ENCODE measurements around the gene CRYBA4.
A peak's percentile ranks its signal among the peaks of the same experiment; 100 is the strongest.

Gene CRYBA4

GRCh38 chr22:26631282-26631681 is 9.5 kb downstream of the CRYBA4 start:
- no peak for DNase-seq

- DNase-seq = no peak
Observed at GRCh38 chr22:26632422-26633155, 10.8 kb downstream of the CRYBA4 start.

GRCh38 chr22:26634189-26634588 is 12.4 kb downstream of the CRYBA4 start:
- DNase-seq = no peak

- no peak for DNase-seq
Observed at GRCh38 chr22:26635117-26635516, 13.4 kb downstream of the CRYBA4 start.

- no peak for DNase-seq
Observed at GRCh38 chr22:26636296-26636695, 14.5 kb downstream of the CRYBA4 start.

- peak; percentile 67 for DNase-seq
Observed at GRCh38 chr22:26642465-26643417, 21.0 kb downstream of the CRYBA4 start.

GRCh38 chr22:26643418-26644100 is 21.8 kb downstream of the CRYBA4 start:
- DNase-seq = no peak

GRCh38 chr22:26646158-26646557 is 24.4 kb downstream of the CRYBA4 start:
- DNase-seq = peak; percentile 72

- peak; percentile 93 for DNase-seq
Observed at GRCh38 chr22:26648011-26648497, 26.3 kb downstream of the CRYBA4 start.

- peak; percentile 58 for DNase-seq
Observed at GRCh38 chr22:26648528-26649388, 27.0 kb downstream of the CRYBA4 start.

- DNase-seq = no peak
Observed at GRCh38 chr22:26650722-26651421, 29.1 kb downstream of the CRYBA4 start.

- DNase-seq = no peak
Observed at GRCh38 chr22:26651815-26652214, 30.1 kb downstream of the CRYBA4 start.

GRCh38 chr22:26656891-26657851 is 35.4 kb downstream of the CRYBA4 start, which contains the start of gene MIAT:
Gene MIAT, plus strand, starts transcription at chr22:26657588.
- peak; percentile 89 for DNase-seq

- DNase-seq = peak; percentile 62
Observed at GRCh38 chr22:26658161-26658560, 36.4 kb downstream of the CRYBA4 start.

GRCh38 chr22:26658671-26659478 is 37.1 kb downstream of the CRYBA4 start:
- peak; percentile 91 for DNase-seq

- no peak for DNase-seq
Observed at GRCh38 chr22:26660356-26660755, 38.6 kb downstream of the CRYBA4 start.

GRCh38 chr22:26660961-26661578 is 39.3 kb downstream of the CRYBA4 start:
- peak; percentile 82 for DNase-seq

- DNase-seq = no peak
Observed at GRCh38 chr22:26662160-26662559, 40.4 kb downstream of the CRYBA4 start.
